GM12801 (cell line): ENCODE results near the gene APMAP.

Experiments used
- TF ChIP-seq, protein P1 (sequence below): IDR thresholded peaks from one replicate; pipeline ENCODE4 v1.5.1; 2011; ENCODE audit warnings: control low read depth; ENCODE audit not compliant: insufficient read length; ENCODE audit errors: extremely low read depth

APMAP gene

DNA sequence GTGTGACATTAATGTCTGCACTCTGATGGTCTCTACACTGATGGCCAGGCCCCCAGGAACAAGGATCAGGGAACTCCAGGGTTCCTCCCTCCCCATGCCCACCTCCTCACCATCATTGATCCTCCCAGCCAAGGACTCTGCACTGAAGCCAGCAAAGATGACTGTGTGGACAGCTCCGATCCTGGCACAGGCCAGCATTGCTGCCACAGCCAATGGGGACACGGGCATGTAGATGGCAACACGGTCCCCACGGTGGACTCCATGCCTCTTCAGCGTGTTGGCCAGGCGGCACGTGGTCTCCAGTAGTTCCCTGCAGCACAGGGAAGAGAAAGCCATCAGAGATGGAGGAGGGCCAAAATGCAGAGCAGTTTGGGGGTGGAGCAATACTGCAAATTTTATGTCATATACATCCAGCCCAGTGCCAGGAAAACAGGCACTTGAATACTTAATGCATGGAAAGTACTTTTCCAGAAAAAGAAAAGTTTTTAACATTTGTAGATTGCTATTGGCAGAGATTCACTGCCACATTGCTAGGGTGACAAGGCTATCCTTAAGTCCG lies 38.2 kb upstream of the APMAP start:
- TF ChIP-seq, protein P1, sequence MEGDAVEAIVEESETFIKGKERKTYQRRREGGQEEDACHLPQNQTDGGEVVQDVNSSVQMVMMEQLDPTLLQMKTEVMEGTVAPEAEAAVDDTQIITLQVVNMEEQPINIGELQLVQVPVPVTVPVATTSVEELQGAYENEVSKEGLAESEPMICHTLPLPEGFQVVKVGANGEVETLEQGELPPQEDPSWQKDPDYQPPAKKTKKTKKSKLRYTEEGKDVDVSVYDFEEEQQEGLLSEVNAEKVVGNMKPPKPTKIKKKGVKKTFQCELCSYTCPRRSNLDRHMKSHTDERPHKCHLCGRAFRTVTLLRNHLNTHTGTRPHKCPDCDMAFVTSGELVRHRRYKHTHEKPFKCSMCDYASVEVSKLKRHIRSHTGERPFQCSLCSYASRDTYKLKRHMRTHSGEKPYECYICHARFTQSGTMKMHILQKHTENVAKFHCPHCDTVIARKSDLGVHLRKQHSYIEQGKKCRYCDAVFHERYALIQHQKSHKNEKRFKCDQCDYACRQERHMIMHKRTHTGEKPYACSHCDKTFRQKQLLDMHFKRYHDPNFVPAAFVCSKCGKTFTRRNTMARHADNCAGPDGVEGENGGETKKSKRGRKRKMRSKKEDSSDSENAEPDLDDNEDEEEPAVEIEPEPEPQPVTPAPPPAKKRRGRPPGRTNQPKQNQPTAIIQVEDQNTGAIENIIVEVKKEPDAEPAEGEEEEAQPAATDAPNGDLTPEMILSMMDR, result no peak

DNA sequence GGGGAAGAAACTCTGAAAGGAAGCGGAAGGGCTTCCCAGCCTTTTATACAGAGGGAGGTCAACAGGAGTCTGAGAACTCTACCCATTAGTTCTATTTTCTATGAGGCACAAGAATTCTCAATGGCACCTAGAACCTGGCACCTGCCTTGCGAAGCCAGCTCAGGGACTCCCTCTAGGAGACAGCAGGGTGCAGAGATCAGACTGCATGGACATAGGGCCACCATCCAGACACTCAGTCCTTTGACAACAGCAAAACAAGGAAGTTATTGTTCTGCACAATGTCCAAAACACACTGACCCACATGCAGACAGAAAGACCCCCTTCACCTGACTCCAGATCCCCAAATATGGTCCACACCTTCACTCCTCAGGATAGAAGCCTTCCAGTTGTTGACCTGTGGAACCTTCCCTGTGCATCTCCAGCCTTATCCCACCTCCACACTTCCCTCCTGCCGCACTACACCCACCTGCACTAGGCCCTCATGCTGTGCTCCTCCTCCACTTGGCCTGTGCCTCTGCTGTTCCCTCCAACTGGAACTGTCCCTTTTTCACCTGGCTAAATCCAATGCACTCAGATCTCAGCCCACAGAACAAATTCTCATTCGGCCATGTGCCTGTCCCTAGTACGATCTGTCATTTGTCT lies 37.6 kb upstream of the APMAP start:
- TF ChIP-seq, protein P1, result no peak

DNA sequence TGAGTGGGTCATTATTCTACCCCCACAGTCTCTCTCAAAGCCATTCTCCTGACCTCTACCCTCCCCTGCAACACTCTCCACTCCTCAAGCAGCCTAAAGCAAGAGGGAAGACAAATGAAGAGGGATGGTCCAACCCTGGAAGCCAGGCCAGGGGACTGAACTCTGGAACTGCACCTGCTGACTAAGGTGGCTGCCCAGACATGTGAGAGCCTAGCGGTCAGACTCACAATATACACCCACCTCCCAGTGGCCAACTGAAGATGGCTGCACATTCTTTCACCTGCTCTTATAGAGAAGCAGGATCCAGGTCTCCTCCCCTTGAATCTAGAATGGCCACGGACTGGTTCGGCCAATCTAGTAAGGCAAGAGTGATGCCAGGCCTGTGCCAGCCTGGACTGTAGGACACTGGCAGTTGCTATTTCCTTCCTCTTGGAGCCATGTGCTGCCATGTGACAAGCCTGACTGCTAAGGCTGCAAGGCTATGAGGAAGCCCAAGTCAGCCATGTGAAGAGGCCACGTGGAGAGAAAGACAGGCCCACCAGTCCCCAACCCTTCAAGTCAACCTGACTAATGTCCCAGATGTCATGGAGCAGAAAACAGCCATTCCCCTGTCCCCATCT lies 33.5 kb upstream of the APMAP start:
- TF ChIP-seq, protein P1, result no peak

DNA sequence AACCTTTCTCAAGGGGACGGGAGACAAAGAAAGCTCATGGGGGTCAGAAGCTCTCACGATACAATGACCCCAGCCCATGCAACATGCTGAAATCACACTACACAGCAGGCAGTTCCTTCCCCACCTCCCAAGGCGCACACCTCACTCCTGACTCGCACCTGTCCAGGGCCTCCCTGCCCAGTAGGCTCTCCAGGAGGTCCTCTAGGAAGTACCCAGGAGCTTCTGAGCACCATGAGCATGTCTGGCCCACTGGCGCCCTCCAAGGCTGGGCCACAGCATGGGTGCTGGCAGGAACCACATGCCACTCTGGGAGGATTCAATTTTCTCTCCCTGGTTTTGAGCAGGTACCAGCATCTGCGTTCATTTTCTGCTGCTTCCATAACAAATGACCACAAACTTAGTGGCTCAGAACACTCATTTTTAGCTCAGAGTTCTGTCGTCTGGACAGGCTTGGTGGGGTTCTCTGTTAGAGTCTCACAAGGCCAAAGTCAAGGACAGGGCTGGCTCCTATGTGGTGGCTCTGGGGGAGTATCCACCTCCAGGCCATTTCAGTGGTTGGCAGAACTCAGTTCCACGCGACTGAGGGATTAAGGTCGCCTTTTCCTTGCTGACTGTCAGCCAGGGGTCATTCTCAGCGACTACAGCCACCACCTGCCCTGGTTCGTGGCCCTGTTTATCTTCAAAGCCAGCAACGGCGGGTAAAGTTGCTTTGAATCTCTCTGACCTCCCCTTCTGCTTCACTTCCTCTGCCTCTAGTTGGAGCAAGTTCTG lies 32.7 kb upstream of the APMAP start:
- TF ChIP-seq, protein P1, result no peak

DNA sequence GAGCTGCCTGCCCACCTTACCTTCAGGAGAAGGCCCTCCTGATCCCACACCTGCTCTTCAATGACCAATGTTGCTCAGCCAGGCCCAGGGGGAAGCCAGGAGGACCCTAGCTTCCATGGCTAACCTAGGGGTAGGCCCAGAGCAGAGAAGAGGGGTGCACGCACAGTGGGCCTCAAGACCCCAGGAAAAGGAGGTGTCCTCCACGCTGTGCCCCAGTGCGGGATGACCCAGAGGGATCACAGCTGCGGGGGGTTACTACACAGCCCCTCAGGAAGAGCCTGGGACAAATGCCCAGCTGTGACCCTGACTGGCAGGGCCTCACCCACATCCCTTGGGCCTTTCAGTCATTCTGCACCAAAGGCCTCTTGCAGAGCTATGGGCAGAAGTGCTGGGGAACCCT lies 31.6 kb upstream of the APMAP start:
- TF ChIP-seq, protein P1, result no peak

DNA sequence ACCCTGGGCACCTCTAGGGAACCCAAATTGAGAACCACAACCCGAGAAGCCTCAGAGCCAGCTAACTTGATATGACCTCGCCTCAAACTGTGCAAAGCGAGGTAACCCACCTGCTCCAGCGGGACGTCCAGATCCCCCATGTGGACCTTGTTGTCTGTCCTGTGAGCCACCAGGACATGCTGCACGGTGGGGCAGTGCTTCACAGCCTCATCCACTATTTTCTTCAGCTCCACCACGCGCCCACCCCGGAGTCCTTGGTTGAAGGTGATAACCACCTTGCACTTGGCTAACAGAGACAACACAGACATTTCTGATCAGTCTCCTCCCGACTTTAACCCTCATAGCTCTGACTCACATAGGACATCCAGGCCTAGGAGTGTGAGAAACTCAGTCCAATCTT lies 30.8 kb upstream of the APMAP start:
- TF ChIP-seq, protein P1, result no peak

DNA sequence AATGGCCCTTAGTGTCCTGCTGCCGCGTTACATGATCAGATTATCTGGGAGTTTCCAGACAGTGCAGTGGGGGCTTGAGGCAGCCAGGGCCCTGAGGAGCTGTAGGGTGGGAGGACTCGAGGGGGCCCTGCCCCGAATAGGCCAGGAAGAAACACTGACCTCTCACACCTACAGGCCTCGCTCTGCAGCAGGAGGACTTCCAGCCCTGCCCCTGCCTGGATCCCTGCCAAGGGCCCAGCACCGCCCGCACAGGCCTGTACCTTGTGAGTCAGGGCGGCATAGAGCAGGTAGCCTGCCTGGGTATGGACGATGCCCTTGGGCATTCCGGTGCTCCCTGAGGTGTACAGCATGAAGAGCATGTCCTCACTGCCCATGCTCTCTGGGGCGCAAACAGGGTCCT lies 30.1 kb upstream of the APMAP start:
- TF ChIP-seq, protein P1, result no peak
